22Rv1 (cell line): ENCODE results near the gene ZNF516.

Experiments
- H3K27ac ChIP-seq: fragments of 450-650 bp; 2 replicates; pipeline ENCODE4 v1.5.1; 2017
- ZFX ChIP-seq: fragments of 450-650 bp; IDR thresholded peaks from 2 replicates; pipeline ENCODE4 v1.6.1; 2017; ENCODE audit warnings: antibody characterized with exemption, borderline replicate concordance
- TF ChIP-seq, protein P1 (sequence below): fragments of 450-650 bp; IDR thresholded peaks from 2 replicates; pipeline ENCODE4 v1.5.1; 2017; ENCODE audit warnings: mild to moderate bottlenecking

Gene ZNF516

DNA sequence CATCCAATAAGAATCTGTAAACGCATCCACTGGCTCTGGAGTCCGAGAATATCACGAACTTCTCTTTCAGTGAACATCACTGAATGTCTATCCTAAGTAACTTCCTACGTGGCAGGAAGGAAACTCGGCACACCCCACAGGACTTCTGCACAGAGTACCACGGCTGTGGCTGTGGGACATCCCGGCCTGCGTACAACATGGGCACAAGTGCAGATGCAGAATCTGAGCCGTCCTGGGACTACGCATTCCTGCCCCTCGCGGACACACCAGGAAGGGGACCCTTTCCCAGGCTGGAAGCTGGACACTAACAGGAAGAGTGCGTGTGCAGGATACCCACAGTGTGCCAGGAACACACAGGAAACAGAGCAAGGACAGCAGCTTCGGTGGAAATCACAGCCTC, 60.6 kb downstream of the ZNF516 start:
- no peak overlapping the region for H3K27ac ChIP-seq
- TF ChIP-seq, protein P1, sequence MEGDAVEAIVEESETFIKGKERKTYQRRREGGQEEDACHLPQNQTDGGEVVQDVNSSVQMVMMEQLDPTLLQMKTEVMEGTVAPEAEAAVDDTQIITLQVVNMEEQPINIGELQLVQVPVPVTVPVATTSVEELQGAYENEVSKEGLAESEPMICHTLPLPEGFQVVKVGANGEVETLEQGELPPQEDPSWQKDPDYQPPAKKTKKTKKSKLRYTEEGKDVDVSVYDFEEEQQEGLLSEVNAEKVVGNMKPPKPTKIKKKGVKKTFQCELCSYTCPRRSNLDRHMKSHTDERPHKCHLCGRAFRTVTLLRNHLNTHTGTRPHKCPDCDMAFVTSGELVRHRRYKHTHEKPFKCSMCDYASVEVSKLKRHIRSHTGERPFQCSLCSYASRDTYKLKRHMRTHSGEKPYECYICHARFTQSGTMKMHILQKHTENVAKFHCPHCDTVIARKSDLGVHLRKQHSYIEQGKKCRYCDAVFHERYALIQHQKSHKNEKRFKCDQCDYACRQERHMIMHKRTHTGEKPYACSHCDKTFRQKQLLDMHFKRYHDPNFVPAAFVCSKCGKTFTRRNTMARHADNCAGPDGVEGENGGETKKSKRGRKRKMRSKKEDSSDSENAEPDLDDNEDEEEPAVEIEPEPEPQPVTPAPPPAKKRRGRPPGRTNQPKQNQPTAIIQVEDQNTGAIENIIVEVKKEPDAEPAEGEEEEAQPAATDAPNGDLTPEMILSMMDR, result no peak
- TF ChIP-seq ZFX, result no peak

DNA sequence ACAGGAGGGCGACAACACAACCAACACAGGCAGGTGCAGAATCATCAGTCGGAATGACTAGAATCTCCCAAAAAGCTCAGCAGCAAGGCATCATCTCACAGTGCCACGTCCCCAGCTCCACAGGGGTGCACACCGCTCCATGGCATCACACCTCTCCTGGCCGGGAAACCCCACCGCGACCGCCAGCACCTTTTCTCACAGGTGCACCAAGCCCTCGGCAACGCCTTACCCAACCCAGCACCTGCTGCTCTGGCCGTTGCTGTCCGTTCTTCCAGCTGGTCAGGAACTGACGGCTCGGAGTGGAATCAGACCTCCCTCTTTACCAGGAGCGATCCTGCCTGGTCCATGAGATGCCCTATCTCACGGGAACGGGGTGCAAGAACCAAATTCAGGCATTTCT, 61.3 kb downstream of the ZNF516 start:
- H3K27ac ChIP-seq, result no peak overlapping the region
- TF ChIP-seq, protein P1, result no peak
- no peak for TF ChIP-seq ZFX

DNA sequence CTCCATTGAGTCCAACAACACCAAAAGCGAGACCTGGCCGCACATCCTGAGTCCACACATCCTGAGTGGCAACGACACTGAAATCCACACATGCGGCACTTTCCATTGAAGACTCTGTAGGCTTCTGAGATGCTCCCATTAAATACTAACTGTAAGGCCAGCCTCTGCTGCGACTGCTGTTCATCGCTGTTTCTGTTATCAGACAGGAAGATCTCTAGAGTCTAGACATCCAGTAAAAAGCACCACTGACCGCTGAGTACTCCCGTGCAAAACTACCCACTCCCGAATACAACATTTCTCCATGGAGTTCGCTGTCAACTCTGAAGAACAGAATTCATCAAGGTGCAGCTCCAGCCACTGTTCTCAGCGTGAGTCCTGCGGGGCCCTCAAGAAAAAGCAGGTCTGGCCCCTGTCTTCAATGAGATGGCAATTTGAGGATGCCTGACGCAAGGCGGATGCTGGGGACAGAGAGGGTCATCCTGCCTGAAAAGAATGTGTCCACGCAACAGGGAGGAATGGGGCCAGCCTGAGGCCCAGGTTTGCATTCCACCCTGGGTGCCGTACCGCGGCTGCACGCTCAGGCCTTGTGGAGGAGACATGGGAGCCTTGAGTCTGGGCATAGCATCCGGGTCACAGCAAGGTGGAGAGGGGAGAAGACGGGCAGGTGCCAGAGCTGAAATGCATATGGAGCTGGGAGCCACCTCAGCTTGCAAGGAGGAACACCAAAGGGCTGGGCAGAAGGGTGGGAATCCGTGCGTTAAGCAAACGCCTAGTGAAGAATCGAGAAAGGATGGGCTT, 61.9 kb downstream of the ZNF516 start:
- H3K27ac ChIP-seq, result no peak overlapping the region
- TF ChIP-seq ZFX, result no peak
- TF ChIP-seq, protein P1, result no peak

DNA sequence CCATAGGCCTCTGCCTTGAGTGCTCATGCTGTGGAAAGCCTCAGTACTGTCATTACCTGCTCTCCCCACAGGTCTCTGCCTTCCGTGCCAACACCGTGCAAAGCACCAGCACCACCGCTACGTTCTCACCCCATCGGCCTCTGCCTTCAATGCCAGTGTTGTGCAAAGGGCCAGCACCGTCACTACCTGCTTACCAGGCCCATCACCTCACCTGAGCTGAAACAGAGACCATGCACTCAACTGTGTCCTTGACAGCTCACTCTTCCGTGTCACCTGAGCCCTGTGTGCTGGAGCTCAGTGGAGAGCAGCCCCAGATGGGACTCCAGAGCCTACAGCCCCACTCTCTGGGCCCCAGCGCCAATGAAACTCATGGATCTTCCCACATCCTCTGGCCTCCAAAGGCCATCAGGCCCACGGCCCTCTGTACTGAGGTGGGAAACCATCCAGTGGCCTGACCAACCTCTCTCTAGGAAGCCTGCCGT, 62.7 kb downstream of the ZNF516 start:
- TF ChIP-seq, protein P1, result no peak
- TF ChIP-seq ZFX, result no peak
- H3K27ac ChIP-seq, result no peak overlapping the region

DNA sequence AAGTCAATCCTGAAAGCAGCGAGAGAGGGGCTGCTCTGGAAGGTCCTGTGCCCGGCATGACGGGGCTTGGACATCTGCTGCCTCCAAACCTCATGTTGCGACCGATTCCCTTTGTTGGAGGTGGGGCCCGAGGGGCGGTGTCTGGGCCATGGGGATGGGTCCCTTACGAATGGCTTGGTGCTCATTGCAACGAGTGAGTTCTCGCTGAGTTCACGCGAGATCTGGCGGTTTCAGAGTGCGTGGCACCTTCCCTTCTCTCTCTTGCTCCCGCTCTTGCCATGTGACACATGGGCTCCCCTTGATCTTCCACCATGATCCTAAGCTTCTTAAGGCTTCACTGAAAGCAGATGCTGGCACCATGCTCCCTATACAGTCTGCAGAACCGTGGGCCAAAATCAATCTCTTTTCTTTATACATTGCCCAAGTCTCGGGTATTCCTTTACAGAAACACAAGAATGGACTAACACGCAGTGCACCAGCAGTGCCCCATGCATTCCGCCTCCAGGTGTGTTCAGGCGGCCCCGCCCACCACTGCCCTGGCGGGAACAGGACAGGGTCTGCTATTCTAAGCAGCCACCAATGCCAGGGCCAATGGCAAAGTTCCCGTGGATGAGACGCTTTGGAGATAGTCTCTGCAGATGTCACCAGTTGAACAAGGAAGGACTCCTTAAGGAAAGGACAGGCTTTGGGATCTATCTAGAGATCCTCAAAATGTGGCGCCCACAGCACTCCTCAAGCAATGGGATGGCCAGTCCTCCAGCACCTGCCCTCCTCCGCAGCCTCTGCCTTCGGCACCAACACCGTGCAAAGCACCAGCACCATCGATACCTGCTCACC, 63.4 kb downstream of the ZNF516 start:
- TF ChIP-seq, protein P1, result no peak
- no peak for TF ChIP-seq ZFX

DNA sequence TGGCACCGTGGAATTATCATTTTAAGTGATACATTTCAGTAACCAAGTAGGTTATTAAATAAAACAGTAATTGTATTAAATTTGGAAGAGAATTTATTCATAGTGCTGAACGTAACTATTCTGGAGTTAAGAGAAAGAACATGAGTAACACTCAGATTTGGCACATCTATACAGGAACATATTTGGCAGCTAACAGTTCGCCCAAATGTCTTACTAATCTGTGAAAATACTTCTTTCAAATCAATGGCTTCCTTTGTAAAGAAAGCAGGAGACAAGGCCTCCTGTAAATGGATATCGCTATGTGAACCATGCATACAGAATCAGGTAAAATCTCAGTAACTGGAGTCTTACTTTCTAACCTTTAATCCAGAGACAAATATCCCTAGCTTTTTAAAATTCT, 64.4 kb downstream of the ZNF516 start:
- TF ChIP-seq ZFX, result no peak
- TF ChIP-seq, protein P1, result no peak
- no peak overlapping the region for H3K27ac ChIP-seq

More for the DNA sequence above, 63.4 kb downstream of the ZNF516 start:
- H3K27ac ChIP-seq, result no peak overlapping the region
